Liver (tissue), 3 donors: ENCODE results near the gene APBA2.

ENCODE experiments used
- CTCF ChIP-seq: fragments of 150-350 bp; IDR thresholded peaks from 2 replicates; pipeline ENCODE4 v1.5.1; 2017; ENCODE audit warnings: improper control_type of control experiment, low read depth, low read length; ENCODE audit not compliant: missing input control
- JUND ChIP-seq, 2 donors: IDR thresholded peaks; 2 replicates each; pipeline ENCODE4 v1.6.1; 2016; ENCODE audit warnings: antibody characterized with exemption in 2 of 2
- TAF1 ChIP-seq: conservative IDR thresholded peaks from 2 replicates; pipeline ENCODE4 v1.6.1; 2016; ENCODE audit warnings: antibody characterized with exemption, mild to moderate bottlenecking
- TF ChIP-seq, protein P1 (sequence below): IDR thresholded peaks from 2 replicates; pipeline ENCODE4 v1.6.1; 2016; ENCODE audit warnings: antibody characterized with exemption, mild to moderate bottlenecking
- donor health status: healthy.
- donor health status: healthy.

- TF ChIP-seq CTCF, result no peak
- no peak for TF ChIP-seq TAF1
- no peak for TF ChIP-seq JUND (IDR thresholded peaks at IDR 0.05)
- TF ChIP-seq, protein P1, sequence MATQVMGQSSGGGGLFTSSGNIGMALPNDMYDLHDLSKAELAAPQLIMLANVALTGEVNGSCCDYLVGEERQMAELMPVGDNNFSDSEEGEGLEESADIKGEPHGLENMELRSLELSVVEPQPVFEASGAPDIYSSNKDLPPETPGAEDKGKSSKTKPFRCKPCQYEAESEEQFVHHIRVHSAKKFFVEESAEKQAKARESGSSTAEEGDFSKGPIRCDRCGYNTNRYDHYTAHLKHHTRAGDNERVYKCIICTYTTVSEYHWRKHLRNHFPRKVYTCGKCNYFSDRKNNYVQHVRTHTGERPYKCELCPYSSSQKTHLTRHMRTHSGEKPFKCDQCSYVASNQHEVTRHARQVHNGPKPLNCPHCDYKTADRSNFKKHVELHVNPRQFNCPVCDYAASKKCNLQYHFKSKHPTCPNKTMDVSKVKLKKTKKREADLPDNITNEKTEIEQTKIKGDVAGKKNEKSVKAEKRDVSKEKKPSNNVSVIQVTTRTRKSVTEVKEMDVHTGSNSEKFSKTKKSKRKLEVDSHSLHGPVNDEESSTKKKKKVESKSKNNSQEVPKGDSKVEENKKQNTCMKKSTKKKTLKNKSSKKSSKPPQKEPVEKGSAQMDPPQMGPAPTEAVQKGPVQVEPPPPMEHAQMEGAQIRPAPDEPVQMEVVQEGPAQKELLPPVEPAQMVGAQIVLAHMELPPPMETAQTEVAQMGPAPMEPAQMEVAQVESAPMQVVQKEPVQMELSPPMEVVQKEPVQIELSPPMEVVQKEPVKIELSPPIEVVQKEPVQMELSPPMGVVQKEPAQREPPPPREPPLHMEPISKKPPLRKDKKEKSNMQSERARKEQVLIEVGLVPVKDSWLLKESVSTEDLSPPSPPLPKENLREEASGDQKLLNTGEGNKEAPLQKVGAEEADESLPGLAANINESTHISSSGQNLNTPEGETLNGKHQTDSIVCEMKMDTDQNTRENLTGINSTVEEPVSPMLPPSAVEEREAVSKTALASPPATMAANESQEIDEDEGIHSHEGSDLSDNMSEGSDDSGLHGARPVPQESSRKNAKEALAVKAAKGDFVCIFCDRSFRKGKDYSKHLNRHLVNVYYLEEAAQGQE, result no peak
These were observed 911 bp downstream of the APBA2 start for GRCh38 chr15:28886431-28887338.
